ENCODE data around the gene GPSM1.

GRCh38 chr9:136299541-136299940, 27.8 kb upstream of the GPSM1 start:
- TF ChIP-seq POLR2AphosphoS5 (IDR thresholded peaks at IDR 0.05; ENCODE audit: low read depth) (no peak), GABPA (IDR thresholded peaks at IDR 0.05; ENCODE audit: low read depth) (no peak), SPI1 (IDR thresholded peaks at IDR 0.05; ENCODE audit: borderline replicate concordance, low read depth) (no peak)
- TF ChIP-seq, protein P1, sequence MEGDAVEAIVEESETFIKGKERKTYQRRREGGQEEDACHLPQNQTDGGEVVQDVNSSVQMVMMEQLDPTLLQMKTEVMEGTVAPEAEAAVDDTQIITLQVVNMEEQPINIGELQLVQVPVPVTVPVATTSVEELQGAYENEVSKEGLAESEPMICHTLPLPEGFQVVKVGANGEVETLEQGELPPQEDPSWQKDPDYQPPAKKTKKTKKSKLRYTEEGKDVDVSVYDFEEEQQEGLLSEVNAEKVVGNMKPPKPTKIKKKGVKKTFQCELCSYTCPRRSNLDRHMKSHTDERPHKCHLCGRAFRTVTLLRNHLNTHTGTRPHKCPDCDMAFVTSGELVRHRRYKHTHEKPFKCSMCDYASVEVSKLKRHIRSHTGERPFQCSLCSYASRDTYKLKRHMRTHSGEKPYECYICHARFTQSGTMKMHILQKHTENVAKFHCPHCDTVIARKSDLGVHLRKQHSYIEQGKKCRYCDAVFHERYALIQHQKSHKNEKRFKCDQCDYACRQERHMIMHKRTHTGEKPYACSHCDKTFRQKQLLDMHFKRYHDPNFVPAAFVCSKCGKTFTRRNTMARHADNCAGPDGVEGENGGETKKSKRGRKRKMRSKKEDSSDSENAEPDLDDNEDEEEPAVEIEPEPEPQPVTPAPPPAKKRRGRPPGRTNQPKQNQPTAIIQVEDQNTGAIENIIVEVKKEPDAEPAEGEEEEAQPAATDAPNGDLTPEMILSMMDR (IDR thresholded peaks at IDR 0.05; ENCODE audit: insufficient read depth, low read length), result no peak
- TF ChIP-seq, protein P2, sequence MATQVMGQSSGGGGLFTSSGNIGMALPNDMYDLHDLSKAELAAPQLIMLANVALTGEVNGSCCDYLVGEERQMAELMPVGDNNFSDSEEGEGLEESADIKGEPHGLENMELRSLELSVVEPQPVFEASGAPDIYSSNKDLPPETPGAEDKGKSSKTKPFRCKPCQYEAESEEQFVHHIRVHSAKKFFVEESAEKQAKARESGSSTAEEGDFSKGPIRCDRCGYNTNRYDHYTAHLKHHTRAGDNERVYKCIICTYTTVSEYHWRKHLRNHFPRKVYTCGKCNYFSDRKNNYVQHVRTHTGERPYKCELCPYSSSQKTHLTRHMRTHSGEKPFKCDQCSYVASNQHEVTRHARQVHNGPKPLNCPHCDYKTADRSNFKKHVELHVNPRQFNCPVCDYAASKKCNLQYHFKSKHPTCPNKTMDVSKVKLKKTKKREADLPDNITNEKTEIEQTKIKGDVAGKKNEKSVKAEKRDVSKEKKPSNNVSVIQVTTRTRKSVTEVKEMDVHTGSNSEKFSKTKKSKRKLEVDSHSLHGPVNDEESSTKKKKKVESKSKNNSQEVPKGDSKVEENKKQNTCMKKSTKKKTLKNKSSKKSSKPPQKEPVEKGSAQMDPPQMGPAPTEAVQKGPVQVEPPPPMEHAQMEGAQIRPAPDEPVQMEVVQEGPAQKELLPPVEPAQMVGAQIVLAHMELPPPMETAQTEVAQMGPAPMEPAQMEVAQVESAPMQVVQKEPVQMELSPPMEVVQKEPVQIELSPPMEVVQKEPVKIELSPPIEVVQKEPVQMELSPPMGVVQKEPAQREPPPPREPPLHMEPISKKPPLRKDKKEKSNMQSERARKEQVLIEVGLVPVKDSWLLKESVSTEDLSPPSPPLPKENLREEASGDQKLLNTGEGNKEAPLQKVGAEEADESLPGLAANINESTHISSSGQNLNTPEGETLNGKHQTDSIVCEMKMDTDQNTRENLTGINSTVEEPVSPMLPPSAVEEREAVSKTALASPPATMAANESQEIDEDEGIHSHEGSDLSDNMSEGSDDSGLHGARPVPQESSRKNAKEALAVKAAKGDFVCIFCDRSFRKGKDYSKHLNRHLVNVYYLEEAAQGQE (IDR thresholded peaks at IDR 0.05; ENCODE audit: insufficient replicate concordance, low read depth), result no peak

Measured in HL-60 (cell line).